Colonic mucosa (tissue), 4 donors: ENCODE data around the gene RABL2B. TPM values are rescaled to one million over a fixed set of nuclear protein-coding genes. Genes with fewer than 3 reads are reported as not detected.

Source experiments
- DNase-seq: peaks from one replicate; pipeline ENCODE4 v3.0.0-alpha.2; 2020
- H3K27ac ChIP-seq: fragments of 200-600 bp; one replicate; pipeline ENCODE4 v1.8.0; 2021
- H3K27me3 ChIP-seq: fragments of 200-600 bp; one replicate; pipeline ENCODE4 v1.8.0; 2021
- H3K36me3 ChIP-seq: fragments of 200-600 bp; one replicate; pipeline ENCODE4 v1.8.0; 2021
- H3K4me1 ChIP-seq: fragments of 200-600 bp; one replicate; pipeline ENCODE4 v1.8.0; 2021; ENCODE audit warnings: mild to moderate bottlenecking
- H3K4me3 ChIP-seq: fragments of 200-600 bp; one replicate; pipeline ENCODE4 v1.8.0; 2021
- H3K9ac ChIP-seq, 2 donors: one replicate each; pipeline ENCODE4 v1.7.0; 2013; ENCODE audit warnings: control low read depth in 2 of 2, low read depth in 2 of 2, low read length in 2 of 2
- H3K9me3 ChIP-seq: fragments of 200-600 bp; one replicate; pipeline ENCODE4 v1.8.0; 2021
- intact Hi-C: fragments of 100-400 bp; cut with DNase I; formaldehyde crosslinking; loops from one replicate; pipeline ENCODE4 v1.14.1; 2022
- total RNA-seq, 2 donors: library from RNA; stranded (reverse); fragmentation: NEBNext Ultra II Directional in 1 of 2; extraction: Animal tissue kit (Norgen Biotek cat#: 25700) in 1 of 2; gene quantifications; one replicate each; pipeline ENCODE4 v1.2.1, GENCODE V29; 2021
- TF ChIP-seq, protein P1 (sequence below): fragments of 200-600 bp; IDR thresholded peaks from one replicate; pipeline ENCODE4 v1.8.0; 2022; ENCODE audit warnings: antibody characterized with exemption, mild to moderate bottlenecking
- donor health status: healthy.
- donor health status: DM: no; HTN: no; CAD: no.
- donor health status: DM: no; HTN: no; CAD: no.

The RABL2B gene
- total RNA-seq, 2 donors from 2014 or later = 14.3 to 23.9 TPM

- Histone ChIP-seq H3K27me3 (no peaks in the 10 kb centered on the region), H3K9ac (no peak overlapping the region), H3K4me3 (no peak overlapping the region), H3K36me3 (no peaks in the 10 kb centered on the region), H3K9me3 (no peaks in the 10 kb centered on the region), H3K4me1 (no peaks in the 10 kb centered on the region), H3K27ac (no peak overlapping the region)
- no peak for DNase-seq
- TF ChIP-seq, protein P1, sequence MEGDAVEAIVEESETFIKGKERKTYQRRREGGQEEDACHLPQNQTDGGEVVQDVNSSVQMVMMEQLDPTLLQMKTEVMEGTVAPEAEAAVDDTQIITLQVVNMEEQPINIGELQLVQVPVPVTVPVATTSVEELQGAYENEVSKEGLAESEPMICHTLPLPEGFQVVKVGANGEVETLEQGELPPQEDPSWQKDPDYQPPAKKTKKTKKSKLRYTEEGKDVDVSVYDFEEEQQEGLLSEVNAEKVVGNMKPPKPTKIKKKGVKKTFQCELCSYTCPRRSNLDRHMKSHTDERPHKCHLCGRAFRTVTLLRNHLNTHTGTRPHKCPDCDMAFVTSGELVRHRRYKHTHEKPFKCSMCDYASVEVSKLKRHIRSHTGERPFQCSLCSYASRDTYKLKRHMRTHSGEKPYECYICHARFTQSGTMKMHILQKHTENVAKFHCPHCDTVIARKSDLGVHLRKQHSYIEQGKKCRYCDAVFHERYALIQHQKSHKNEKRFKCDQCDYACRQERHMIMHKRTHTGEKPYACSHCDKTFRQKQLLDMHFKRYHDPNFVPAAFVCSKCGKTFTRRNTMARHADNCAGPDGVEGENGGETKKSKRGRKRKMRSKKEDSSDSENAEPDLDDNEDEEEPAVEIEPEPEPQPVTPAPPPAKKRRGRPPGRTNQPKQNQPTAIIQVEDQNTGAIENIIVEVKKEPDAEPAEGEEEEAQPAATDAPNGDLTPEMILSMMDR = no peak
- intact Hi-C loops = no loop called here
Observed at GRCh38 chr22:50738649-50739227, 44.7 kb downstream of the RABL2B start.

DNA sequence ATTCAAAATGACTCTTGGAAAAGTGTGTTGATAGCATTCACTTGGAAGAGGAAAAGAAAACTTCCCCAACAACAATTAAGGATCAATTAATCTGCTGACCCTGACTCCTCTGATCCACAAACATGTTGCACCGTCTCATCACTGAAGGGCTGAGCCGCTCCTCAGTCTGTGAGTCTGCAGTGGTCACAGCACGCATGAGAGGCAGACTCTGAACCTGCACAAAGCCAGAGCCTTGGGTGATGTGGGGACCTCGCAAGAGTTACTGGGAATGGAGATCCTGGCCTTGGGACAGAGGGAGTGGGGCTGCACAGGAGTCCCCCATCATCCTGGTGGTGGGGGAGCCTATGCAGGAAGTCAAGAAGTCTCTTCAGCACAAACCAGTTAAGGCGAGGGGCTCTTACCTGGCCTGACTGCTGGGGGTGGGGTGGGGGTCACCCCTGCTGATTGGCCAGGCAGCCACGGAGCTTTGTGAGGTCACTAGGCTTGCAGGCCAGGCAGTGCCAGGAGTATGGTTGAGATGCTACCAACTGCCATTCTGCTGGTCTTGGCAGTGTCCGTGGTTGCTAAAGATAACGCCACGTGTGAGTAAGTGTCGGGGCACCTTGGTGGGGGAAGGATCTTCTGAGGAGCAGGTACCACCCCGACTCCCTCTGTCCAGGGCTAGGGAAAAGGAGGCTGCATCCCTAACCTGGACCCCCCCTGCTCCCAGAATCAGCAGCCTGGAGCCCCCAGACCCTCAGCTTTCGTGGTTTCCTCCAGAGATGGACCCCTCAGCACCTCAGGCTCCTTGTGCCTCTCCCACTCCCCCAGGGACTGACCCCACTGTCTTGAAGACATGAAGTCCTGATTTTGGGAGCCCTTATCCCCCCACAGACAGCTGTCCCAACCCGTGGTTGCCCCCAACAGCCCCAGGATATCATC lies 45.4 kb downstream of the RABL2B start, which contains the start of gene ACR:
ACR (plus strand) TSS at position 477 of the 921 bp plus-strand sequence; CDS start at position 509, 32 bp downstream.
- Histone ChIP-seq H3K4me3 (no peak within 1 kb of the TSS), H3K9me3 (no peaks in the 10 kb centered on the region), H3K36me3 (no peaks in the 10 kb centered on the region), H3K4me1 (no peaks in the 10 kb centered on the region), H3K9ac (no peak within 1 kb of the TSS), H3K27me3 (no peaks in the 10 kb centered on the region), H3K27ac (no peak within 1 kb of the TSS)
- TF ChIP-seq, protein P1 = no peak
- intact Hi-C loops = no loop called here
- DNase-seq = peak; percentile 13

DNA sequence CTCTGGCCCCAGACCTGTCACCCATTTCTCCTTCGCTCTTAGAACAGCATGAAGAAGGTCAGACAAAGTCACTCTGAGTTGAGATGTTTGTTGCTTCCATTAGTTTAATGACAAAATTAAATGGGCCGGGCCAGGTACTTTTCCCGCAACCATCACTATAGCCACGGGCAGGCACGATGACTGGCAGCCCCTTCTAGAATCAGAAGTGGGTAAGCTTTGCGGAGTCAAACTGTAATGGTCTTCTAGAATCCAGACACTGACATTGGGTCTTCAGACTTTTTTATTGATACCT lies 47.8 kb downstream of the RABL2B start:
- TF ChIP-seq, protein P1 = no peak
- H3K27me3 ChIP-seq = no peaks in the 10 kb centered on the region
- H3K27ac ChIP-seq = no peak overlapping the region
- intact Hi-C loops = no loop called here
- DNase-seq = no peak
- H3K36me3 ChIP-seq = no peaks in the 10 kb centered on the region
- no peaks in the 10 kb centered on the region for H3K9me3 ChIP-seq
- H3K4me3 ChIP-seq = no peak overlapping the region
- H3K9ac ChIP-seq = no peak overlapping the region
- H3K4me1 ChIP-seq = peaks cover 6% of the 10 kb centered on the region

- H3K9ac ChIP-seq = no peak overlapping the region
- TF ChIP-seq, protein P1 = no peak
- no peaks in the 10 kb centered on the region for H3K36me3 ChIP-seq
- H3K9me3 ChIP-seq = no peaks in the 10 kb centered on the region
- no peak overlapping the region for H3K4me3 ChIP-seq
- peaks cover 6% of the 10 kb centered on the region for H3K4me1 ChIP-seq
- no peaks in the 10 kb centered on the region for H3K27me3 ChIP-seq
- no peak overlapping the region for H3K27ac ChIP-seq
- intact Hi-C loops = no loop called here
- DNase-seq = peak; percentile 9
Observed at GRCh38 chr22:50734986-50735738, 48.3 kb downstream of the RABL2B start.

GRCh38 chr22:50734343-50734771 lies 49.1 kb downstream of the RABL2B start:
- DNase-seq = no peak
- Histone ChIP-seq H3K9me3 (no peaks in the 10 kb centered on the region), H3K36me3 (no peaks in the 10 kb centered on the region), H3K27me3 (no peaks in the 10 kb centered on the region), H3K9ac (no peak overlapping the region), H3K4me3 (no peak overlapping the region), H3K27ac (no peak overlapping the region), H3K4me1 (peaks cover 6% of the 10 kb centered on the region)
- TF ChIP-seq, protein P1 = no peak
- intact Hi-C loops = no loop called here
